NAMALWA (cell line): ENCODE data around the gene MAPT.
"Not testable (repeated sequence)": the region's sequence is repeated elsewhere in the genome, so short reads cannot be mapped to it uniquely, and the experiment has no call there.

Source experiments
- DNase-seq: peaks from one replicate; pipeline ENCODE4 v3.0.0-alpha.2; 2015; ENCODE audit warnings: low spot score

MAPT gene

DNA sequence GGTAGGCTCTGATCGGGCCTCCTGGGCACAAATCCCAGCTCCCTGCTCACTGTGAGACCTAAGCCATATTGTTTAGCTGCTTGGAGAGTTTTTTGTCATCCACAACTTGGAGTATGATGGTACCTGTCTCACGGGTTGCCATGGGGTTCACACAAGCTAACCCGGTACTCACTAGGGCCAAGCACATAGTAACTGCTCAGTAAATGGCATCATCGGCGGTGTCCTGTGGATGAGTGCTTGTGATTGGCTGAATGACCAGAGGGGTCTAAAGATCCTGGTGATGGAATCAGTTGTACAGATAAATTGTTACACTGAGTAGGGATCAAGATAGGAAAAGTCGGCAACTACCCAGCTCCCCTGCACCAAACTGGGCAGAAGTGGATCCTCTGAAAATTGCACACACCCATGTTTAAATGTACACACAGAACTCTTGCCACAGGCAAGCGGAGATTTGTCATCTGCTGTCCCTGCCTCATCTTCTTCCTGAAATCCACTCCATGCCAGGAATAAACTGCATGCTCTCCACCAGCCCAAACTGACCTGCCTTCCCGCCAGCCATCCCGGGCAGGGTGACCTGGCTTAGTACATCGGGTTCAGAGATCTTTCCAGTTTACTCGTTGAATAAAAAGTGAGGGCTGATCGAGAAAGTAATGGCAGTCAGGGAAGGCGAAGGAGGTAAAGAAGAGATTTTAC, 6.5 kb downstream of the MAPT start:
- no peak for DNase-seq

DNA sequence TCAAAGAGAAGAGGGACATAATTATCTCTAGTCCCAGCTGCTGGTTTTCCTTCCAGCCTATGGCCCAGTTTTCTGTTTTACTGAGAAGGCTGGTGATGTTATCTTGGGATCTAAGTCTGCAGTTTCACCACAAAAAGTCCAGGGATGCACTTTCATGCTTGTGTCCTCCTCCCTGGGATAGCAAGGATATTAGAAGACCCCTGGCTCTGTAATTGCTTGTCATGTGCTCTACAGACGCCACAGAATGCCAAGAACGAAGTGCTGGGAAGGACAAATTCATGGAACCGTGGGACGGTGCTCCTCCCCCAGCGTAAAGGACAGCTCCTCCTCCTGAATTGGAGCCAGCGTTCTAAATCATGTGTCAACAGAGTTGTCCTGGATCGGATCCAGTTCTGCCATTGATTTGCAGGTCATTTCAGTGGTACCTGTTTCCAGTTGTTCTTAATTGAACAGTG, 8.6 kb downstream of the MAPT start:
- DNase-seq, result no peak

DNA sequence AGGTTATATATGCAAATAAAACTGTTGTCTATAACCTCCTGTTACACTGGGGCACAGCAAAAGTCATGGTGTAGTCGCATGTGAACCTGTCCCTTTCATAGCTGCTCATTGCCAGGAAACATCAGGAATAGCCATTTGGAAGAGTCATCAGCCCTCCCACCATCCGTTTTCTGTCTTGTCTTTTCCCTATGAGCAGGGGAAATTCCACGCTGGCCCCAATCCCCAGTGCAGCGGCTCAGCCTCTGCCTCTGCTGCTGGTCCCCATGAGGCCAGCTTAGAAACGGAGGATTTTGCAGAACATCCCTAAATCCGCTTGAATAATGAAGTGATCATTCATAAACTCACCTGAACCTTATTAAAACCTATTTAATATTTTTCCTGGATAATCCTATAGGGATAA, 10.5 kb downstream of the MAPT start:
- DNase-seq, result no peak

DNA sequence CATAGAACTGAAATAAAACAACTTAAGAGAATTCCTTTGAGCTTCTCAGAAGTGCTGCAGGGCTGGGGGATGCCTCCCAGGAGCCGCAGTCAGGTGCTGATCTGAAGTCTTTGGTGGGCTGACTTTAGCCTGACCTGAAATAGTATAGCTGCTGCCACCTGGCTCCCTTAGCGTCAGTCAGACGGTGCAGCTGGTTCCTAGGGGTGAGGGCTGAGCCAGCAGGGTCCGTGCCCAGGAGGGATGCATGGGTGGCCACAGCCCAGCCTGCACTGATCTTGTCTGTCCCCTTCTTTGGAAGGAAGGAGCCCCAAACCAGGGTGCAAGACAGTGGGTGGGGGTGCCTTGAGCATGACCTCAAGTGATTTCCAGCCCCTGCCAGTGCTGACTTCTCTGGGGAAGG, 11.5 kb downstream of the MAPT start:
- peak; percentile 37 for DNase-seq

DNA sequence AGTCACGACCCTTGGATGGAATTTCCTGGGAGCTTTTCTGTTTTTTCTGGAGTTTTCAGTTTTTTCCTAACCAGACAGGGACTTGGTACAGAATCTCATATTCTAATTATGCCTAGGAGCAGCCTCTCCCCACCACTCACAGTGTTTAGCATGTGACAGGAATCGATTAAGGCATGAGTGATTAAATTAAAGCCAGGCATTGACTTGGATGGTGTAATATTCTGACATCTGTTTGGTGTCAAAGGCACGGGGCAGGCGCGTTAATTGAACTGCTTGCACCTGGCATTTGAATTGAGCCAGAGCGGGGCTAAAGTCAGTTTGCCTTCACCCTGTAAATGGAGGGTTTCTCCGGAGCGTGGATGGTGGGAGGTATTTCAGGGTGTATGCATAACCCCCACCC, 11.9 kb downstream of the MAPT start:
- no peak for DNase-seq

DNA sequence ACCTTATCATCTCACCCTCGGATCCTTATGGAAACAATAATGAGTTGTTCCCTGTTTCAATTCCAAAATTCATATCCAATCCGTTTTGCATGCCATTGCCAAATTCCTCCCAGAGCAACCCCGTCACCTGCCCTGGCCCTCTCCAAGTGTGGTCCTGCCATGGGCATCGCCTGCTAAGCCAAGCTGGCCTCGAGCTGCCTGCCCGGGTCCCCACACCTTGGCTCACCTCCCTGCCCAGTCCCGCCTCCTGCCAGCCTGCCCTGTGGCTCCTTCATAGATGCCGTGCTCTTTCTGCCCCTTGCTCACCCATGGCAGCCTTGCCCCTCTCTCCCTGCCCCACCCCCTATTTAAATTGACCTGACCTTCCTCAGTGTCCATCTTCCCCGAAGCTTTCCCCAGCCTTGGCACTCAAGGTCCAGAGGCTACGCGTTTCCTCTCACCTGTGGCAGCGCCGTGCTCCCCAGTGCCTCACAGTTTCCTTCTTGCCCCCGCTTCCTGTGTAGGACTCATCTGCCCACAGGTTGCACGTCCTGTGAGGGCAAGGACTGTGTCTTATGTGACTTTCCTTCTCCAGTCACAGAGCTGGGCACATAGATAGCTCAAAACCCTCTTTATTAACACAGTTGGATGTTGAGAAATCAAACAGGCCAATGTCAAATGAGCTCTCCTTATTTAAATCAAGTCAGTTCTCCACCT, 12.7 kb downstream of the MAPT start:
- no peak for DNase-seq

DNA sequence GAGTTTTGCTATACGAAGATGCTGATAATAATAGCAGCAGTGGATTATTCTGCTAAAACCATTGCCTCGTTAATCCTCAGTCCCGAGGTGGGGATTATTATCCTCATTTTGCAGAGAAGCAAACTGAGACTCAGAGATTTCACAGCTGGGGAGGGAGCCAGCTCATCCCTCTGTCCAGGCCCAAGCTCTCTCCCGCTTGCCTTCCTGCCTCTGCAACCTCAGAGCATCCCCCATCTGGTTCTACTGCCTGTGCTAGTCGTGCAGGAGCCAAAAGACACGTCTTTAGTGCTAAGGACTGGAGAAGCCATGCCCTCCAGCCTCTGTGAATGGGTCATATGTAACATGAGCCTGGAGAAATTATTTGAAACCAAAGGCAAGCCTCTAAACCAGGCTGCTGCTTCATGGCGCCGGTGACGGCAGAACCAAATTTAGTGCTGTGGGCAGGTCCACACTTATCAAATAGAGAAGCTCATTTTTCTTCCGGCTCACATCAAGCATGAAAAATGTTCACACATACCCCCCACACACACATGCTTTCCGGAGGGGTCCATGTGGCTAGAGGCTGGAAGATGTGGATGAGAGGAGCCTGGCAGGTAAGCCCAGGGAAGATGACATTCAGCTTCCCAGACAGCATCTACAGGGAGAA, 13.5 kb downstream of the MAPT start:
- no peak for DNase-seq

DNA sequence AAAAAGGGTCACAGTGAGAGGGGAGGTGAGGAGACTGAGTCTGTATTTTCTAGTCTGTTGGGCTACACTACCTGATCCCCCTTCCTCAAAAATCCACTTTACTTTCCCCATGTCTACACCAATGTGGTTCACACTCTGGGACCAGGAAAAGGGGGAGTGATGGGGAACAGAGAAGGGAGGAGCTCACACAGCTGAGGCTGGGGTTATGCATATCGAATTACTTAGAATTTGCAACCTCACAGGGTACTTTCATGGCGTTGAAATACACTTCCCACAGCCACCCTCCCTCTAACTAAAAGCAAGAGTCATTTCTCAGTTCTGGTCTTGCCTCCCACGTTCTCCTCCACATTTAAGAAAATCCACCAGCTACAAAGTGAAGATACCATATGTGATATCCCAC, 14.1 kb downstream of the MAPT start:
- no peak for DNase-seq

DNA sequence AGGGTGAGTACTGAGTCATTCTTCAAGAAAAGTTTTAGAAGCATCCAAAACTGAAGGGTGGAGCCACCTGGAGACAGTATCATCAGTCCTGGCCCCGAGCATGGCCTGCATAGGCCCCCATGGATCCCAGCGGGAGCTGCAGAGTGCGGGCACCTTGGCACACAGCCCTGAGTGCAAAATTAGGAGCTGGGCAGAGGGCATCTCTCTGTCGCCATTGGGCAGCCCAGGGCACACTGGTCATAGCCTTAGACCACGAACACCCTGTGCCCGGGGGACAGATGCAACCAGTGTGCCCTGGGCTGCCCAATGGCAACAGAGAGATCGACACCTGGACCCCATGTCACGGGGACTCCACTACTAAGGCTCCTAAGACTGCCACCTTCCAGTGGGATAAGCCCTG, 14.6 kb downstream of the MAPT start:
- no peak for DNase-seq

DNA sequence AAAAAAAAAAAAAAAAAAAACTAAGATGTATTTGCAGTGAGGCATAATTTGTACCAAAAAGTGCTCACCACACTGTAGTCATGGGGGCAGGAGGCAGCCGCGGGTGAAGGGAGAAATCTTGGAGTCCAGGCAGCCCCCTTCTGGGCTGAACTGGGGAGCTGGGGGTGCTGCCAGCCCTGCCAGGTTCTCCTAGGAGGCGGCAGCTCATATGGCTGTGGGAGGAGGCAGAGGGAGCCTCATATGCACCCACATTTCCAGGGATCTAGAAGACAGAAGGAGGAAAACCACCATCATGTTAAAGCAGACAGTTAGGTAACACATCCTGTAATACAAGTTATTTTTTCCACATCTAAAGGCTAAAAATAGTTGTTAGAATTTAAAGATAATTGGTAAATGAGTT, 16.3 kb downstream of the MAPT start:
- no peak for DNase-seq

DNA sequence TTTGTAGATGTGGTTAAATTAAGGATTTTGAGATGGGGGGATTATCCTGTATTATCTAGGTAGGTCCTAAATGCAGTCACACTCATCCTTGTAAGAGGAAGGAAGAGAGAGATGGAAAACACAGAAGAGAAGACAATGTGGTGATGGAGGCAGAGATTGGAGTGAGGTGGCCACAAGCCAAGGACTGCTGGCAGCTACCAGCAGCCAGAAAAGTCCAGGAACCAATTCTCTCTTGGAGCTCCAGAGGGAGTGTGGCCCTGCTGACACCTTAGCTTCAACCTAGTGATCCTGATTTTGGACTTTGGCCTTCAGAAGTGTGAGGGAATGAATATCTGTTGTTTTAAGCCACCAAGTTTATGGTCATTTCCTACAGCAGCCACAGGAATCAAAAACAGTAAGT, 18.0 kb downstream of the MAPT start:
- DNase-seq, result no peak

DNA sequence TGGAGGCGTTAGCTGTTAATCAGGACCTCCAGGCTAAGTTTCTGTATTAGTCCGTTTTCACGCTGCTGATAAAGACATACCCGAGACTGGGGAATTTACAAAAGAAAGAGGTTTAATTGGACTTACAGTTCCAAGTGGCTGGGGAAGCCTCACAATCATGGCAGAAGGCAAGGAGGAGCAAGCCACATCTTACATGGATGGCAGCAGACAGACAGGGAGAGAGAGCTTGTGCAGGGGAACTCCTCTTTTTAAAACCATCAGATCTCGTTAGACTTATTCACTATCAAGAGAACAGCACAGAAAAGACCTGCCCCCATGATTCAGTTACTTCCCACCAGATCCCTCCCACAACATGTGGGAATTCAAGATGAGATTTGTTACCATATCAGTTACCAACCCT, 18.7 kb downstream of the MAPT start:
- not testable (repeated sequence) for DNase-seq

DNA sequence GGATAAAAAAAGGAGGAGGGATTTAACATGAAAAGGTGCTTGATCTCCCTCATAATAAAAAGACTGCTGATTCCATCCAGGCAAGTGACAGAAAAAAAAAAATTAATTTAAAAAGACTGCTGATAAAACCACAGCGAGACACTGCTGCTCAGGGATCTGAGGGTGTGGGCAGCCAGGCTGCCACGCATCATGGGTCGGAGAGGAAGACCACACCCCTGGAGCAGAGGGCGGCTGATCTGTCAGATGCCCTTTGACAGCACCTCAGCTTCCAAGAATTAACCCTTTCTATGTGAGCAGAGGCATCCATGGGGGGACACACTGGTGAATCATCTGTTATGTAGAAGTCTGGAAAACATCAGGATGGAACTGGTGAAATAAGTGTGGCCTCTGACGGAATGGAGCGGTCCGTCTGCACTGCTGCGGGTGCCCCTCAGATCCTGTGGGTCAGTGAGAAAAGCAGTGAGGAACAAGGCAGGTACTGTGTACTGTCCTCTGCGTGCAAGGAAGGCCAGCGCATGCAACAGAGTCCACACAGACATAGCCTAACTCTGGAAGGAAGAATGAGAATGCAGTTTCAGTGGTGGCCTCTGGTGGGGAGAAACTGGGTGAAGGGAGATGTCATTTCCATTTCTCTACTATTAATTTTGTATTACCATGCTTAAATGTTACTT, 19.8 kb downstream of the MAPT start:
- no peak for DNase-seq

DNA sequence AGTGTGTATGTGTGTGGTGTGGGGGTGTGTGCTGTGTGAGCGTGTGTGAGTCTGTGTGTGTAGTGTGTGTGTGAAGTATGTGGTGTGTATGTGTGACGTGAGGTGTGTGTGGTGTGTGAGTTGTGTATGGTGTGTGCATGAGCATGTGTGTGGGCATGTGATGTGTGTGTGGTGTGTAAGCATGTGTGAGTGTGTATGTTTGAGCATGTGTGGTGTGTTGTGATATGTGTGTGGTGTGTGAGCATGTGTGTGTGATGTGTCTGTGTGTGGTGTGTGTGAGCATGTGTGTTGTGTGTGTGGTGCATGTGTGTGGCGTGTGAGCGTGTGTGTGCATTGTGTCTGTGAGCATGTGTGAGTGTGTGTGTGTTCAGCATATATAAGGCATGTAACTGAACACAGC, 20.9 kb downstream of the MAPT start:
- no peak for DNase-seq

DNA sequence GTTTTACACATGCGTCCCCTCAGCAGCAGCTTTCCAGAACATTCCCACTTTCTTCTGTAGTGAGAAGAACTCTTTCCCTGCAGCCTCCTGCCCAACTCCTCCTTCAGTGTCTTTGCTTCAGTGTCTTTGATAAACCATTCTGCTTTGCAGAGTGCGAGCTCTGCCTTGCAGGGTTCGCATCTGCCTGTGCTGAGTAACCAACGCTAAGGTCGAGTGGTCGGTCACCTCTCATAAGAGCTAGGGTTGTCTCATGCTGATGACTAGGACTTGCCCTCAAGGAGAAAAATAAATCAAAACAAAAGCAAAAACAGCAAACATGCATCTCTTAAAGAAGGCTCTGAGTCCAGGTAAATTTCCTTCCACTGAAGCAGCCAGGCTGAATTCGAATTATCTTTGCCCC, 22.7 kb downstream of the MAPT start:
- no peak for DNase-seq

DNA sequence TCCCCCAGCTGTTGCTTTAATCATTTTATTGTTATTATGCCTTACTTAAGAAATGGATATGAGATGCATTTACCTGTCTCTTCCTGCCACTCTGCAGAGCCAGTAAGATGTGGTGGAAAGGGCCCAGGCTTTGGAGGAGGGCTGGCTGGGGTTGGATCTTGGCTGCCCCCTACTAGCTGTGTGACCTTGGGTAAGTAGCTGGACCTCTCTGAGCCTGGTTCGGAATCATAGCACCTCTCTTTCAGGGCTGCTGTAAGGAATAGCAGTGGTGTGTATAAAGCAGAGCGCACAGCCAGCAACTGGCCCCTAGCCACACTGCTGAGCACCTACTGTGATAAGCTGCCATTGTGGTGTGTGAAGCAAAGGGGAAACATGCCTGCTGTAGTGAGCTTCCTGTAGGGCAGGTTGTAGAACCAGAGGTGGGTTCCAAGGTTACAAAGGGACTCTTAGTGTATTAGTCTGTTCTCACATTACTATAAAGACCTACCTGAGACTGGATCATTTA, 23.9 kb downstream of the MAPT start:
- DNase-seq, result no peak

DNA sequence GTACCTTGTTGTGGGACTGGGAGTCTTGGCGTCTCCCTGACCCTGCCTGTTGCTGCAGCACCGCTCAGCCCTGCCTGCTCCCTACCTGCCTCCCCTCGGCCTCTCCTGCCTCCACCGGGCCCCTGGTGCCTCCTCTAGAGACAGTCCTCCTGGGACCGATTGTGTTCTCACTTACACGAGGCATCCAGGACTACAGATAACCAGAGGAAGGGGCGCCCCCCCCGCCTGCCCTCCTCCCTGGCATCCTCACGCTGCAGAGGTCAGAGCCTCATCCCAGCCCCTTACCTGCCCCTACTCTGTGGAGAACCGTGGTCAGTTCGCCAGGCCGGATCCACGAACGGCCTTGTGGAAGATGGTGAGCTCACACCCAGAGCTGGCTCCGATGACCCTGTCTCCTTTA, 24.8 kb downstream of the MAPT start:
- no peak for DNase-seq

DNA sequence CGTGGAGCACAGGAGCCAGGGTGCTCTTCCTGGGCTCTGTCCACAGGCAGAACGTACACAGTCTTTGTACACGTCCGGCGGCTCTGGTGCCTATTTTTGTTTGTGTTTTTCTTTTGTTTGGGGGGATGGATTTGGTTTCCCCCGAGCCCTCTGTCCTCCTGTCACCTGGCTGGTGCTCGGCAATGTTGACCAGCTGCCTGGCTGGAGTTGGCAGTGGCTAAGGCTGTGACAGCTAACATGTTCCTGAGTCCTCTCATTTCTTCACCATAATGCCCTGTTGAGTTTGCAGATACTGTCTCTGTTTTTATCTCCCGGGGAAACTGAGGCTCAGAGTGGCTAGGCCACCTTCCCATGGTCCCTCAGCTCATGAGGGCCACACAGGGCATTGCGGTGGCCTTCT, 25.7 kb downstream of the MAPT start:
- no peak for DNase-seq

DNA sequence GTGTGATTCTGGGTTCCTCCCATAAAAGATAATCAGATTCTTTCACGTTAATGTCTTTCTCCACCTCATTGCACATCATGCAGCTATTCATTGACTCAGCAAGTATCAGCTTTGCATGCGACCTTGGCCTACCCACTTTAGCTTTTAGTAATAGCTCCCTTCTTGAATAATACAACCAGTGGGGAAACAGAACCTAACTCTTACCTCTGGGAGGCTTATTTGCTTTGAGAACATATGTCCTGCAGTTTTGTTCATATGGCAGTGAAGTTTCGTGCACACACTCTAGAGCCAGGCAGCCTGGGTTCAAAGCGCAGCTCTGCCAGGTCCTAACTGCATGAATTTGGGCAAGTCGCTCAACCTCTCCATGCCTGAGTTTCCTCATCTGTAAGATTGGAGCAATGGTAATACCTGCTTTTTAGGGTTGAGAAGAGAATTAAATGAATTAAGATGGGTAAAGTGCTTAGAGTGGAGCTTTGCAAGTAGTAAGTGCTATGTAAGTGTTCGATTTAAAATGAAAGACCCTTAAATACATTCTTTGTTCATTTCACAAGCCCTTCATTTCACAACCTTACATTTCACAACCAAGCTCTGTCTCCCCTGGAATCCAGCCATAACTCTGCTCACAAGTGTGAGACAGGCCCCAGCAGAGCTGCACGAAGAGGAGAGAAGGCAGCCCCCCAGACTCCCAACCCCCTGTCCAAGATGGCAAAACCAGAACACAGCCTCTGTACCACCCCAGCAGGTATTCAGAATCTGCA, 29.3 kb downstream of the MAPT start:
- no peak for DNase-seq

DNA sequence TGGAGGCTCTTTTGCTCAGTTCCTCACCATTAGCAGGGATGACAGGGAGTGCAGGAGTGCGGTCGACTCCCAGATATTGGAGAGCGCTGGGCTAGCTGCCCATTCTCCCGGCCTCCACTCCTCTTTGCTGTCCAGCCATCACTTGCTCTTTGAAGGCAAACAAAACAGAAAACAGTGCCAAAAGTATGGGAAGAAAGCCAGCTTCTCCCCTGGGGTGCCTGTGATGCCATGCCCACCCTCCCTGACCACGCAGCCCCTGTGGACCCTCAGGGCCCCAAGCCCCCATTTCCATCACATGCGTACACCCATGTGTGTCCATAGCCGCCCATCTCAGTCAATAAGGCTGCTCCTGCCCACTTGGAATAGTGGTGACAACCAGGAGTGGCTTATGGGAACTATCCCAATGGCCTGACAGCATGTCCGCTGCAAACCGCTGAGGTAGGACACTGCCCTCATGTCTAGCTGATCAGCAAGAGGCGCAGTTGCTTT, 30.0 kb downstream of the MAPT start:
- DNase-seq, result no peak

DNA sequence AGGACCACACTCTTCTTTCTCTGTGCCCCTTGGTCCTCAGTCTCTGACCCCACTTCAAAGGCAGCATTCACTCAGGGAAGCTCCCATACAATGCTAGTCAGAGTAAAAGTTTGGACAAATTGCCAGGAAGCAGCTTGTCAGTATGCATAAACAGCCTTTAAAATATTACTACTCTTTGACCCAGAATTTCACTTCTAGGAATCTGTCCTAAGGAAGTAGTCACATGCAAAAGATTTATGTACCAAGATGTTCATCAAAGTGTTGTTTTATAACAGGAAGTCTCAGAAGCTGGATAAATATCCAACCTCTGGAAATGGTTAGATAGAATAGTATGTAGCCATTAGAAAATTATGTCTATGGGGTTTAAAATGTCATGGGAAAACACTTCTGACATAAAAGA, 31.0 kb downstream of the MAPT start:
- DNase-seq, result no peak

DNA sequence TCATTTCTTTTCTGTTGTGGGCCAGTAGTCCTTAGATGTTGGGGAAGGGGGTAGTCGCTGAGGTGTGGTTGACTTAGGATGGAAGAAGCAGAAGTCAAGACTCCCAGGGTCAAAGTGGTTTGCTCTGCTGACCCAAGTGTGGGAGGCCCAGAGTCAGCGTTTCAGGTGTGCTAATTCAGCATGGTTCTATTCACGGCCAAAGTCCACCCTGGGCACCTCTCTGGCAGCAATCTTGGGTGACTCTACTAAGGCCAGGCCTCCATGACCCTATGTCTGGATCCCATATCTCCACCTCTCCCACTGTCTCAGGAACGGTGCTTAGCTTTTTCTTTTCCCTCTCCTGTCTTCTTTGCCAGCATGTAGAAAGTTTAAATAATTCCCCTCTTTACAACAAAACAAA, 32.9 kb downstream of the MAPT start:
- DNase-seq, result no peak
